Activated CD8-positive, alpha-beta T cell treated with anti-CD3 and anti-CD28 coated beads for 36 hours (primary cell): ENCODE results near the gene CCDC90B. TPM values are rescaled to one million over a fixed set of nuclear protein-coding genes. Genes with fewer than 3 reads are reported as not detected.
A peak's percentile ranks its signal among the peaks of the same experiment; 100 is the strongest.

Experiments
- ATAC-seq: fragments of 200-7000 bp; cut with Tn5 transposase; one replicate; pipeline ENCODE4 v1.10.0; 2021; ENCODE audit warnings: mild to moderate bottlenecking, moderate library complexity
- CTCF ChIA-PET: fragments of 350-600 bp; sonication (Branson Sonifier 250); formaldehyde crosslinking; loops from one replicate; lab custom pipeline; 2021; ENCODE audit warnings: antibody characterized with exemption; lab: Charles Lee
- POLR2A ChIA-PET: fragments of 350-600 bp; sonication (Branson Sonifier 250); formaldehyde crosslinking; loops from one replicate; lab custom pipeline; 2021; ENCODE audit warnings: antibody characterized with exemption; lab: Charles Lee
- DNase-seq: peaks from one replicate; pipeline ENCODE4 v3.0.0-alpha.2; 2020
- H3K27ac Mint-ChIP-seq: one replicate; pipeline ENCODE4 v1.8.0; 2021; ENCODE audit warnings: mild to moderate bottlenecking, mixed read lengths
- H3K27me3 Mint-ChIP-seq: one replicate; pipeline ENCODE4 v1.8.0; 2021; ENCODE audit warnings: mixed read lengths
- H3K36me3 Mint-ChIP-seq: one replicate; pipeline ENCODE4 v1.8.0; 2021; ENCODE audit warnings: low read depth, mixed read lengths
- H3K4me1 Mint-ChIP-seq: one replicate; pipeline ENCODE4 v1.8.0; 2021; ENCODE audit warnings: low read depth, mixed read lengths
- H3K4me3 Mint-ChIP-seq: one replicate; pipeline ENCODE4 v1.8.0; 2021; ENCODE audit warnings: mild to moderate bottlenecking, moderate library complexity, mixed read lengths
- H3K9me3 Mint-ChIP-seq: one replicate; pipeline ENCODE4 v1.8.0; 2021; ENCODE audit warnings: mixed read lengths
- intact Hi-C: fragments of 100-400 bp; cut with micrococcal nuclease; formaldehyde crosslinking; loops from one replicate; pipeline ENCODE4 v1.10.0; 2022
- total RNA-seq, 2 experiments: library from RNA; stranded (reverse); gene quantifications; one replicate each; pipeline ENCODE4 v1.2.3, GENCODE V29; 2021
- TF ChIP-seq, protein P1 (sequence below): fragments of 200-600 bp; IDR thresholded peaks from one replicate; pipeline ENCODE4 v1.8.0; 2022; ENCODE audit warnings: antibody characterized with exemption, mild to moderate bottlenecking

CCDC90B gene, protein sequence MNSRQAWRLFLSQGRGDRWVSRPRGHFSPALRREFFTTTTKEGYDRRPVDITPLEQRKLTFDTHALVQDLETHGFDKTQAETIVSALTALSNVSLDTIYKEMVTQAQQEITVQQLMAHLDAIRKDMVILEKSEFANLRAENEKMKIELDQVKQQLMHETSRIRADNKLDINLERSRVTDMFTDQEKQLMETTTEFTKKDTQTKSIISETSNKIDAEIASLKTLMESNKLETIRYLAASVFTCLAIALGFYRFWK
- 10 to 100 TPM; 23.2 to 25.1 TPM for total RNA-seq

DNA sequence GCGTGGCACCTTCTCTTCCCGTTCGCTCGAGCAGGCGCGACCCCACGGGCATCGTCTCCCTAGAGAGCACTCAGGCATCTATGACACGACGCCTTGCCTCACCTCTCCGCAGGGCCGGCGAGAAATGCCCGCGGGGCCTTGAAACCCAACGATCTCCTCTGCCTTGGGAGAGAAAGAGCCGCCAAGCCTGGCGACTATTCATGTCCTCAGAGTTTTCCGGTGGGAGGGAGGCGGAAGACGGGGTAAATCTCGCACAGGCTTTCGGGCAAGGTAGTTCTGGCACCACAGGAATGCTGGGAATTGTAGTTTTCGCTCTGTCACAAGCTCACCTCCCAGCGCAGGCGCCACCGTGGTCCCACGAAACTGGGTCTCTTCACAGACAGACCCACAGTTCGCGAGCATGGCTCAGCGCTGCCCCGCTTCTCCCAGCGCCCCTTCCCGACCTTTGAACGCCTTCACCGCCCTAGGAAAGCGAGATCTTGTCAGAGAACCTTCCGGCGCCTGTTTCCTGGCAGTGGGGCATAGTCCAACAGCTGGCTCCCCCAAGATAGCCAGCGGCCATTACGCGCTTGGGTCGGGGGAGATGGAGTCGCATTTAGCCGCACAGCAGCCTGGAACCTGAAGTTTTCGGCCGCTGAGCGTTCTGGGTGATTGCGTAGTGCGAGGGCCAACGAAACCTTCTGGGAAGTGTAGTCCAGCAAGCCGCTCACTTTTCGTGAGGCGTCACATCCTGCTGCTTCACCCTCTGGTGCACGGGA, at the start of gene CCDC90B:
Gene CCDC90B, minus strand, starts transcription at position 597 of the 758 bp plus-strand sequence. Its CDS starts 395 bp downstream, at position 202.
- ATAC-seq (peak; percentile 94), DNase-seq (peak; percentile 97)
- Mint-ChIP-seq H3K27me3 (no peaks in the 10 kb centered on the region), H3K27ac (peak within 1 kb of the TSS; percentile 99), H3K9me3 (peaks cover 2% of the 10 kb centered on the region), H3K36me3 (peaks cover 10% of the 10 kb centered on the region), H3K4me1 (peaks cover 26% of the 10 kb centered on the region), H3K4me3 (peak within 1 kb of the TSS; percentile 91)
- CTCF ChIA-PET: interaction anchor here (0.8 to 1.0 kb wide), 2 partner anchors 37 to 418 kb away, joined by 3 to 4 read pairs; no protein-coding TSS in a partner anchor
- intact Hi-C loops: no loop called here
- TF ChIP-seq, protein P1, sequence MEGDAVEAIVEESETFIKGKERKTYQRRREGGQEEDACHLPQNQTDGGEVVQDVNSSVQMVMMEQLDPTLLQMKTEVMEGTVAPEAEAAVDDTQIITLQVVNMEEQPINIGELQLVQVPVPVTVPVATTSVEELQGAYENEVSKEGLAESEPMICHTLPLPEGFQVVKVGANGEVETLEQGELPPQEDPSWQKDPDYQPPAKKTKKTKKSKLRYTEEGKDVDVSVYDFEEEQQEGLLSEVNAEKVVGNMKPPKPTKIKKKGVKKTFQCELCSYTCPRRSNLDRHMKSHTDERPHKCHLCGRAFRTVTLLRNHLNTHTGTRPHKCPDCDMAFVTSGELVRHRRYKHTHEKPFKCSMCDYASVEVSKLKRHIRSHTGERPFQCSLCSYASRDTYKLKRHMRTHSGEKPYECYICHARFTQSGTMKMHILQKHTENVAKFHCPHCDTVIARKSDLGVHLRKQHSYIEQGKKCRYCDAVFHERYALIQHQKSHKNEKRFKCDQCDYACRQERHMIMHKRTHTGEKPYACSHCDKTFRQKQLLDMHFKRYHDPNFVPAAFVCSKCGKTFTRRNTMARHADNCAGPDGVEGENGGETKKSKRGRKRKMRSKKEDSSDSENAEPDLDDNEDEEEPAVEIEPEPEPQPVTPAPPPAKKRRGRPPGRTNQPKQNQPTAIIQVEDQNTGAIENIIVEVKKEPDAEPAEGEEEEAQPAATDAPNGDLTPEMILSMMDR: no peak
- POLR2A ChIA-PET: interaction anchor here (0.8 to 1.5 kb wide), 5 partner anchors 91 to 391 kb away, joined by 3 to 5 read pairs (median 3); partner anchors contain the start of genes ANKRD42, DDIAS and PCF11

DNA sequence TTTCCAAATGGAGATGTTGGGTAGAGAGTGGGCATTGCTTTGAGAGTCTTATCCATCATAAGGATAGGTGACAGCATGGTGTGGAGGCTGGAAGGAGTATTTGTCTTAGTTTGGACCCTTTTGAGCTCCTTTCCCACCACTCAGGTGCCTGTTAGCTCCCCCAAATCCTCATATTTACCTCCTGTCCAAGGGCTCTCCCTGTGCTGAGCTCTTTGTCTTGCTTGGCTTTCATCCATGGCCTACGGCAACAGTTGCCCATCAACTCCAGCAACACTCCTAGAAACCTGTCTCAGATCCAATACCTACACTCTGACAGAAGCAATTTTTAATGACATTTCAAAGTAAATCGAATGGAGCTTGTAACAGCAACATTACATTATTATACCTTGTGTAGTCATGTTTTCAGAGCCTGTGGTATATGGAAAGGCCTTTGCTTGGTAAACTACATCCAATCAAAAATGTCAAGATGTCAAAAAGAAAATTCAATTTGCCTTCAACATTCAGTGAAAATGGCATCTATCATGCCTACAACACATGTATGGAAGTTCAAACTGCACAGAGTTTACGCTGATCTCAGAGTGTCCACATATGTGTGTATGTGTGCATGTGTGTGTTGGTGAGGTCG, 49.4 kb upstream of the CCDC90B start:
- DNase-seq (no peak), ATAC-seq (no peak)
- no peaks in the 10 kb centered on the region for H3K27me3 Mint-ChIP-seq
- H3K9me3 Mint-ChIP-seq: no peaks in the 10 kb centered on the region
- ChIA-PET POLR2A (no interaction called here), CTCF (no interaction called here)
- TF ChIP-seq, protein P1: no peak
- no peaks in the 10 kb centered on the region for H3K4me1 Mint-ChIP-seq
- H3K27ac Mint-ChIP-seq: no peak overlapping the region
- H3K36me3 Mint-ChIP-seq: no peaks in the 10 kb centered on the region
- no peak overlapping the region for H3K4me3 Mint-ChIP-seq
- intact Hi-C loops: no loop called here

DNA sequence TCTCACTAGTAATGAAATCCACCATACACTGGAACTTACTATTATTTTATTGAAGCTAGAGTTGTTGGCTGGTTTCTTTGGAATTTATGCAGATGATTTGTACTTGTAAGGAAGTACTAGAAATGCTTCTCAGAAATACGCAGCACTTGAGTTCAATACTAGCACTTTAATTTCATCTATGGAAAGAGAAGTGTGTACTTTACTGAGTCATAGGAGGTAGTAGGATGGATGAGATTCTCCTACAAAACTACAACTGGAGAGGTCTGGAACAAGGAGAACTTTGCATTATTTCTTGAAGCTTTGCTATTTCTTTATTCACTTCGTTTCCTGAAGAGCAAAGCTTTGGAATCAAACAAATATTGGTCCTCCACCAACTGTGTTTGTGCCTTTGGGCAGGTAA, 44.1 kb upstream of the CCDC90B start:
- TF ChIP-seq, protein P1: no peak
- POLR2A ChIA-PET: no interaction called here
- peaks cover 8% of the 10 kb centered on the region for H3K27me3 Mint-ChIP-seq

DNA sequence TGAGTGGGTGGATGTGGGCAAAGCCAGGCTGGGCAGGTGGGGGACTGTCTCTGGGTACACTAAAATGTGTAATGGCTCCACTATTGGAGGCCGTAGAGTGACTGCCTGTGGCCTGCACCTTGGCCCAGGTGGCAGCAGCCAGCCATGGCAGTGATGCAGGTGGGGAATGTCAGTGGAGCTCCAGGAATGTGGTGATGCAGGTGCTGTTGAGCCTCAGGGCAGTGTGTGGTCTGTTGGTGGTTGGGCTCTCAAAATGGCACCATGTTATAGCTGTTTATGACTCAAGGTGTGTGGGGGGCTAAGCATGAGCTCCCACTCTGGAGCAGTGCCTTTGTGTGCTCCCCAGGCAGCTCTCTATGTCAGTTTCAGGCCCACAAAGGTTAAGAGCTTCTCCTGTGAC, 40.2 kb upstream of the CCDC90B start:
- Mint-ChIP-seq H3K27me3 (peaks cover 18% of the 10 kb centered on the region), H3K27ac (no peak overlapping the region), H3K4me3 (no peak overlapping the region), H3K9me3 (no peaks in the 10 kb centered on the region), H3K4me1 (no peaks in the 10 kb centered on the region), H3K36me3 (no peaks in the 10 kb centered on the region)
- CTCF ChIA-PET: no interaction called here
- intact Hi-C loops: no loop called here
- POLR2A ChIA-PET: no interaction called here
- no peak for ATAC-seq
- no peak for DNase-seq
- TF ChIP-seq, protein P1: no peak

More for the DNA sequence above, 44.1 kb upstream of the CCDC90B start:
- CTCF ChIA-PET: interaction anchor here (0.6 kb wide), 1 partner anchor 131 kb away, joined by 3 read pairs; no protein-coding TSS in a partner anchor
- no peak overlapping the region for H3K4me3 Mint-ChIP-seq
- no peaks in the 10 kb centered on the region for H3K36me3 Mint-ChIP-seq
- no peaks in the 10 kb centered on the region for H3K9me3 Mint-ChIP-seq
- no peak for ATAC-seq
- intact Hi-C loops: no loop called here
- DNase-seq: no peak
- H3K4me1 Mint-ChIP-seq: no peaks in the 10 kb centered on the region
- no peak overlapping the region for H3K27ac Mint-ChIP-seq
